NCI-H345 treated with DMSO at 0.1 percent for 48 hours (cell line): ENCODE data around the gene OLFML3.
"Not testable (repeated sequence)": the region's sequence is repeated elsewhere in the genome, so short reads cannot be mapped to it uniquely, and the experiment has no call there.

Experiments used
- DNase-seq: peaks from one replicate; lab custom pipeline; 2025; ENCODE audit not compliant: unreplicated experiment; lab: John Stamatoyannopoulos, UW

Gene OLFML3

DNA sequence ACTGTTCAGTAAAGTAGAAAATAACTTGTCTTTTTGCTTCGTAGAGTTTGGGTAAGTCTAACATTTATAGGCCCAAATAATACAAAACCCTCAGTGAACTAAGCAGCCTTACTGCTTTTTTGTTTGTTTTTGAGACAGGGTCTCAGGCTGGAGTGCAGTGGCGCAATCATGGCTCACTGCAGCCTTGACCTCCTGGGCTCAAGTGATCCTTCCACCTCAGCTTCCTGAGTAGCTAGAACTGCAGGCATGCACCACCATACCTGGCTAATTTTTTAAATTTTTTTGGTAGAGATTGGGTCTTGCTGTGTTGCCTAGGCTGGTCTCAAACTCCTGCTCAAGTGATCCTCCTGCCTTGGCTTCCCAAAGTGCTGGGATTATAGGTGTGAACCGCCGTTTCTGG lies 31.1 kb upstream of the OLFML3 start:
- not testable (repeated sequence) for DNase-seq

DNA sequence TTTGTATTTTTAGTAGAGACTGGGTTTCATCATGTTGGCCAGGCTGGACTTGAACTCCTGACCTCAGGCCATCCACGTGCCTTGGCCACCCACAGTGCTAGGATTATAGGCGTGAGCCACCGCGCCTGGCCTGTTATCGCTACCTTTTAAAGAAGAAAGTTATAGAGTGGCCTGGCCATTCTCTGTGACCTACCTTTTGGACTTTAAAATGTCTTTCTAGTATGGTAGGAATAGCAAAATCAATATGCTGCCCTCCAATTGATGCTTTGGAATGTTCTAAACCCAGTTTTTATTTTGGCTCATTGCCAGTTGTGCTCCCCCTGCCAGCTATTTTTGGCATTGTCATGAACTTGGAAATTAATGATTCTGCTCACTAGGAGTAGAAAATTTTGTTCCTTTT lies 30.3 kb upstream of the OLFML3 start:
- no peak for DNase-seq

DNA sequence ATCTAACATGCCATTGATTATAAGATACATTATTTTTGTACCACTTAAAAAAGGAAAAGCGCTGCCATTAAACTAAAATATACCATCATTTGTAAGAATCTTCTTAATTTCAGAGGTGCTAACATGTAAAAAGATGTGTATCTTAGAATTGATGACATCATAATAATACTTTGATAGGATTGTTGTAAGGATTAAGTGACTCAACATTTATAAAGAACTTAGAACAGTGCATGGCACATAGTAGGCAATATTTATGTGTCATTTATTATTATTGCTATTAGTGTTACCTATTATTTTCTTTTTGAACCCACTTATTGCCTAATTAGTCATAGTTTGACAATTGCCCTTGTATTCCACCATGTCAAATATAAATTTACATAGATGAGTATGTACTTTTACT lies 28.4 kb upstream of the OLFML3 start:
- DNase-seq, result no peak

DNA sequence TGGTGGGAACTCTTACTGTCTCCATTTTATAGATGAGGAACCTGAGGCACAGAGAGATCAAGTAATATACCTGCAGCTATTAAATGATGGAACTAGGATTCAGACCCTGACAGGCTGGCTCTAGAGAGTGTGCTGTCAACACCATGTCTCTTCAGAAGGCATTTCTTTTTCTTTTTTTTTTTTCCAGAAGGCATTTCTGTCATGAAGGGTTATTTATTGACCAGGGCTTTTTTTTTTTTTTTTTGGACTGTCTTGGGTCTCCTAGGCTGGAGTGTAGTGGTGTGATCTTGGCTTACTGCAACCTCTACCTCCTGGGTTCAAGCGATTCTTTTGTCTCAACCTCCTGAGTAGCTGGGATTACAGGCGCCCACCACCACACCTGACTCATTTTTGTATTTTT lies 27.6 kb upstream of the OLFML3 start:
- no peak for DNase-seq

DNA sequence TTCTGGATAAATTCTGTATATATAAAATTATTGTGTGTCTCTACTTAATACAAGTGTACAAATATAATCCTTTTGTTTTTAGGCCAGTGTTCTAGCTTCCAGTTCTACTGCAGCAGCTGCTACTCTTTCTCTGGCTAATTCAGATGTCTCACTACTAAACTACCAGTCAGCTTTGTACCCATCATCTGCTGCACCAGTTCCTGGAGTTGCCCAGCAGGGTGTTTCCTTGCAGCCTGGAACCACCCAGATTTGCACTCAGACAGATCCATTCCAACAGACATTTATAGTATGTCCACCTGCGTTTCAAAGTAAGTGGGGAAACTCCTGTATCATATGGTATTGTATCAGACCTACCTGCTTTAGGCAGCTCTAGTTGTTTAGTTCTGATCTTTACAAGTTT lies 21.3 kb upstream of the OLFML3 start:
- DNase-seq, result no peak

DNA sequence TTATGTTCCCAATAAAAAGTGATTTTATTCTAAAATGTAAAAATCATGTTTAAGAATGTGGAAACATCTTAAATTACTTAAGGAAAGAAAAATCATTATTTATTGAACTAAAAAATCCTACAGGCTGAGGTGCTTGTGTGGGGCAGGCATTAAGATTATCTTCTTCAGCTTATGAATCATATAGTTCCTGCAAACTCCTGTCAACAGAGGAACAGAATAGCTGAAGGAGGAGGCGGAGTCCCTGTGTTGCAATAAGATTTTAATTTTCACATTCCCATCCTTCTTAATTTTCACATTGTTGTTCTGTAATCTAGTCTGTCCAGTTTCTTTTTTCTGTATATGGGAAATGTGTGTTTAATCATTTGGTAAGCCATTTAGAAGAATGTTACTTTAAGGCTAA lies 20.6 kb upstream of the OLFML3 start:
- no peak for DNase-seq

DNA sequence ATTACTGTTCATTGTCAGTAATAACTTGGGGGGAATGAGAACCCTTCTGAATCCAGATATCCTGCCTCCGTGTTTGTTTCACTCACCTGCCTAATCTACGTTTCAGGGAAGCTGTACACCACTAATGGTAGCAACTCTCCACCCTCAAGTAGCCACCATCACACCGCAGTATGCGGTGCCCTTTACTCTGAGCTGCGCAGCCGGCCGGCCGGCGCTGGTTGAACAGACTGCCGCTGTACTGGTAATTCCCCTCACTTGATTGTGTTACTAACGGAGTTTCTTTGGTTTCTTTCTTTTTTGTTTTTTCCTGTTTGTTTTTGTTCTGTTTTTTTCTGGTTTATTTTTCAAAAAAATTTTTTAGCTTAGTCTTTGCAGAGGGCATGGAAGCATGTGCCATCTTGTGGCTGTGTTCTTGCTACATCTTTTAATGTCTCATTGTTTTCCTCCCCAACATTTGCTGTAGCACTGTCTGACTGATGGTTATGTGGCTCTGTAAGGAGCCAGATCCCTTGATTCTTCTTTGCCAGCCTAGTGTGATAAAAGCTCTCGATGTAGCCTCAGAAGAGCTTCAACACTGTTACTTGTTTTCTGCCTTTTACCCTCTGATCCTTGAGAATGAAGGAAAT lies 15.9 kb upstream of the OLFML3 start:
- DNase-seq, result no peak

DNA sequence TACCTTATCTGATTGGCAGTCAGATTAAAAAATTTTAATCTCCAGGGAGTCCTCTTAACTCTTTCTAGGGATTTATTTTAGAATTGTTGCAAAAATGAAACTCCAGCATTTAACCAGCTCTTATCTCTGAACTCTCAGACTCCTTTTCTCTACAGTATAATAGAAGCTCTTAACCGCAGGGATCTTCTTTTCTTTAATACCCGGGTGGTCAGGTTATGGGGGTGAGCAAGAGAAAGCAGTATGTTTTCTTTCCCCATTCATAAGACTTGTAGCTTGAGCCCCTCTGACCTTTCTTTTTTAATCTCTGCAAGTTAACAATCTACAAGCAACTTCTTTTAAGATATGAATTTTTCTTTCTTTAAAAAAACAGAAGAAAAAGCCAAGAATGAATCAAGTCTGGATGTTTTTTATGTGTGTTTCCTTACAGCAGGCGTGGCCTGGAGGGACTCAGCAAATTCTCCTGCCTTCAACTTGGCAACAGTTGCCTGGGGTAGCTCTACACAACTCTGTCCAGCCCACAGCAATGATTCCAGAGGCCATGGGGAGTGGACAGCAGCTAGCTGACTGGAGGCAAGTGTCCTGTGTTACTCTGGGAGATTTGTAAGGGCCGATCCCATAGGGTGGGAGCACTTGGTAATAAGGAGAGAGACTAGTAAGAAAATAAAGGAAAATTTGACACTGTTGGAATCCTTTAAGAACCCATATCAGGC lies 13.4 kb upstream of the OLFML3 start:
- no peak for DNase-seq

DNA sequence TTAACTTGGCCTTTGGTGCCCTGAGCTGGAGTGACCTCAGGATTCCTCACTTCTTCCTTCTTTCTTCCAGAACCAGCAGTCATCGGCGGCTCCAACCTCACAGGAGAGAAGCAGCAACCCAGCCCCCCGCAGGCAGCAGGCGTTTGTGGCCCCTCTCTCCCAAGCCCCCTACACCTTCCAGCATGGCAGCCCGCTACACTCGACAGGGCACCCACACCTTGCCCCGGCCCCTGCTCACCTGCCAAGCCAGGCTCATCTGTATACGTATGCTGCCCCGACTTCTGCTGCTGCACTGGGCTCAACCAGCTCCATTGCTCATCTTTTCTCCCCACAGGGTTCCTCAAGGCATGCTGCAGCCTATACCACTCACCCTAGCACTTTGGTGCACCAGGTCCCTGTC lies 6.3 kb upstream of the OLFML3 start:
- no peak for DNase-seq

DNA sequence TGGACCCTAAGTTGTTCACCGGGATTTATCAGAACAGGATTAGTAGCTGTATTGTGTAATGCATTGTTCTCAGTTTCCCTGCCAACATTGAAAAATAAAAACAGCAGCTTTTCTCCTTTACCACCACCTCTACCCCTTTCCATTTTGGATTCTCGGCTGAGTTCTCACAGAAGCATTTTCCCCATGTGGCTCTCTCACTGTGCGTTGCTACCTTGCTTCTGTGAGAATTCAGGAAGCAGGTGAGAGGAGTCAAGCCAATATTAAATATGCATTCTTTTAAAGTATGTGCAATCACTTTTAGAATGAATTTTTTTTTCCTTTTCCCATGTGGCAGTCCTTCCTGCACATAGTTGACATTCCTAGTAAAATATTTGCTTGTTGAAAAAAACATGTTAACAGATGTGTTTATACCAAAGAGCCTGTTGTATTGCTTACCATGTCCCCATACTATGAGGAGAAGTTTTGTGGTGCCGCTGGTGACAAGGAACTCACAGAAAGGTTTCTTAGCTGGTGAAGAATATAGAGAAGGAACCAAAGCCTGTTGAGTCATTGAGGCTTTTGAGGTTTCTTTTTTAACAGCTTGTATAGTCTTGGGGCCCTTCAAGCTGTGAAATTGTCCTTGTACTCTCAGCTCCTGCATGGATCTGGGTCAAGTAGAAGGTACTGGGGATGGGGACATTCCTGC lies 3.9 kb upstream of the OLFML3 start:
- DNase-seq, result no peak

DNA sequence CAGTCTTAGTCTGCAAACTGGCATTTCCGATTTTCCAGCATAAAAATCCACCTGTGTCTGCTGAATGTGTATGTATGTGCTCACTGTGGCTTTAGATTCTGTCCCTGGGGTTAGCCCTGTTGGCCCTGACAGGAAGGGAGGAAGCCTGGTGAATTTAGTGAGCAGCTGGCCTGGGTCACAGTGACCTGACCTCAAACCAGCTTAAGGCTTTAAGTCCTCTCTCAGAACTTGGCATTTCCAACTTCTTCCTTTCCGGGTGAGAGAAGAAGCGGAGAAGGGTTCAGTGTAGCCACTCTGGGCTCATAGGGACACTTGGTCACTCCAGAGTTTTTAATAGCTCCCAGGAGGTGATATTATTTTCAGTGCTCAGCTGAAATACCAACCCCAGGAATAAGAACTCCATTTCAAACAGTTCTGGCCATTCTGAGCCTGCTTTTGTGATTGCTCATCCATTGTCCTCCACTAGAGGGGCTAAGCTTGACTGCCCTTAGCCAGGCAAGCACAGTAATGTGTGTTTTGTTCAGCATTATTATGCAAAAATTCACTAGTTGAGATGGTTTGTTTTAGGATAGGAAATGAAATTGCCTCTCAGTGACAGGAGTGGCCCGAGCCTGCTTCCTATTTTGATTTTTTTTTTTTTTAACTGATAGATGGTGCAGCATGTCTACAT lies 2.5 kb upstream of the OLFML3 start:
- no peak for DNase-seq

DNA sequence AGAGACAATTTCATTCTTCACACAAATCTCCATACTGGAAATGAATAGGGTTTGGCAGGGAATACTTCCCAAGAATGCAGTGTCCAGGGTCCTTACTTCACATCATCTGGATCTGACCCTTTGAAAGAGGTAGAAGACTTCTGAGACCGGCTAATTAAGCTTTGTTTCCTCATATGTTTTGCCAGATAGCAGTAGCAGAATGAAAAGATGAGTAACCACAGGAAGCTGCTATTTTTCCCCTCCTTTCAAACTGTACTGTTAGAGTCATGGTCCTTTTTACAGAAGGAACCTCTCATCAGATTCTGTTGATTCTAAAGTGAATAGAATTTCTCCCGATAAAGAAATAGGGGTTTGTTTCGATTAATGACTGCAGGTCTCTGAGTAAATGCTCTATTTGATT lies 1.4 kb upstream of the OLFML3 start:
- no peak for DNase-seq

DNA sequence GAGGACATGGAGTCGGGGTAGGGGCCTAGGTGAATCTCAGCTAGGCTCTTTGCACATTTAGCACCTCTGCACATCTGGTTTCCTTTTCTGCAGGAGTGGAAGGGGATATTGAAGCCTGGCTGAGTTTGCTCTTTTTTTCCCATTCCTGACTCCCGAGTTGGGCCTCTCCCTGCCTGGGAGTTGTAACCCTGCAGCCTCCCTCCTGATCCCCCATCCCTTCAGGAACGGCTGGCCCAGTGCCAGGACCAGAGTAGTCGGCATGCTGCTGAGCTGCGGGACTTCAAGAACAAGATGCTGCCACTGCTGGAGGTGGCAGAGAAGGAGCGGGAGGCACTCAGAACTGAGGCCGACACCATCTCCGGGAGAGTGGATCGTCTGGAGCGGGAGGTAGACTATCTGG lies 836 bp downstream of the OLFML3 start:
- DNase-seq, result no peak

DNA sequence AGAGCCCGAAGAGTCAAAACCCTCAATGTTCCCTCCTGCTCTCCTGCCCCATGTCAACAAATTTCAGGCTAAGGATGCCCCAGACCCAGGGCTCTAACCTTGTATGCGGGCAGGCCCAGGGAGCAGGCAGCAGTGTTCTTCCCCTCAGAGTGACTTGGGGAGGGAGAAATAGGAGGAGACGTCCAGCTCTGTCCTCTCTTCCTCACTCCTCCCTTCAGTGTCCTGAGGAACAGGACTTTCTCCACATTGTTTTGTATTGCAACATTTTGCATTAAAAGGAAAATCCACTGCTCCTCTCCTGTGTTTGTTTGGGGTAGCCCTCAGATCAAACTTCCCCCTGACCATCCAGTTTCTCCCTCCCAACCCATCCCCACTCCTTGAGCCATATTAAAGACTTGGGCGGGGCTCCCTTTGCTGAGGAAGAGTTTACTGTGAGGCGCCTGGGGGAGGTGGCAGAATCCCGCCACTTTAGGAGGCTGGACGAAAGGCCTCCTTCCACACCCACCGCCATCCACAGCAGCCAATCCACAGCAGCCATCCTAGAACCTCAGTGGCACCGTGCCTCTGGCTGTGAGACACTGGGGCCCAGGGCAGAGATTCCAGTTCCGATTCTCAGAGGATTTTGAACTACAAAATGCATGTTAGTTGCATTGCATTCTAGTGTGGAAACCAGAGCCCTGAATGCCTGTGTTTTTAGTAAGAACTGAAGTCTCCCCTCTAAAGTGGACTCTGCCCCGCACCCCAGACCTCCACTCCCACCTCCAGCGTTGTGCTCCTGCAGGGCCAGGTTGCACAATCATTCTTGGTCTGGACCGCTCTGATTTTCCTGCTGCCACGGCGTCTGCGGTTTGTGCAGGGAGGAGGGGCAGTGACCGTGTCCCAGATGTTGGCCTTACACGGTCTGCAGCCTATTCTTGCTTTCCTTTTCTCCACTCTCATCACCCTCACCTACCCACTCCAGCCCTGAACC lies 3.0 kb downstream of the OLFML3 start:
- no peak for DNase-seq

DNA sequence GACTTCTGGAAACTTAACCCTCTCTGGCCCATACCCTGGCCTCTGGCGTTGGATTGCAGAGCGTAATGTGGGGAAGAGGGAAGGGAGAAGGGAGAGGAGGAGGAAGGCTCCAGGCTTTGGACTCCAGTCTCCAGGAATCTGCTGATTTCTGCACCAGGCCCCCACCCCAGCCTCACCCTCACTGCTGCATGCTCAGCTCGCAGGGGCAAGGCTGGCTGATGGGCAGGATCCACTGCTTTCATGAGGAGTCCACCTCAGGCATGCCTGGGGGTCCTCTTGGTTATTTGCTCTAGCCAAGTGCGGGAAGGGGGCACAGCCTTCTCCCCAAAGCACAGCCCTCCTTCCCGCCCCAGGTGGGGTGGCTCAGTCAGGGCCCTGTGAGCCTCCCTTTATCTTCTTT lies 3.7 kb downstream of the OLFML3 start:
- DNase-seq, result no peak

DNA sequence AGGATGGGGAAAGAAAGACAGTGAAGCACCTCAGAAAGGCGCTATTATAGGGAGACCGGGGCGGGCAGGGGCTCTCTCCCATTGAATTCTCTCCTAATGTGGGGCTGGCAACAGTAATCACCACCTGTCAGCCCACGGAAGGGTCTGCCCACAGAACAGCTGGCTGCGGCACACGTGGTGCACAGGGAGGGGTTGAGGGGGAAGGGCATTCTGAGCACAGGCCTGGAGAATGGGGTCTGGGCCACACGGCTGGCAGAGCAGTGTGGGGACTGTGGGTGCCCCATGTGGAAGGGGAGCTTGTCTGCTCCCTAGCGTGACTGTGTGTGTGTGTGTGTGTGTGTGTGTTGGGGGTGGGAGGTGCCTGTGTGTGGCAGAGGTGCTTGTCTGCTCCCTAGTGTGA lies 4.1 kb downstream of the OLFML3 start:
- DNase-seq, result no peak

DNA sequence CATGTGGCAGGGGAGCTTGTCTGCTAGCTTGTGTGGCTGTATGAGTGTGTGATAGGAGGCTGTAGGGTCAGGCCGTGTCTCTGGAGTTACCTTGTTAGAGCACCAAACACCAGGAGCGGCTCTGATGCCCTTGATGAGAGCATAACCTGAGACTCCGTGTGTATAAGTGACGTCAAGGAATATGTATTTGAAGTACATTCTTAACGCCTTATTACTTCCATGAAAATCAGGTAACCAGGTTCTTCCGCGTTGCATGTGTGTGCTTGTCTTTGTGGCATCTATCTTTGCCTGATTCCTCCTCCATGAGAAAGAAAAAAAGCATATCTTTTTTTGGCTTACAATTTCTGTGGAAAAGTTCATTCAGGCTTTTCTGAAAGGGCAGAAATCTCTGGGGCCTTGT lies 4.6 kb downstream of the OLFML3 start:
- DNase-seq, result no peak

DNA sequence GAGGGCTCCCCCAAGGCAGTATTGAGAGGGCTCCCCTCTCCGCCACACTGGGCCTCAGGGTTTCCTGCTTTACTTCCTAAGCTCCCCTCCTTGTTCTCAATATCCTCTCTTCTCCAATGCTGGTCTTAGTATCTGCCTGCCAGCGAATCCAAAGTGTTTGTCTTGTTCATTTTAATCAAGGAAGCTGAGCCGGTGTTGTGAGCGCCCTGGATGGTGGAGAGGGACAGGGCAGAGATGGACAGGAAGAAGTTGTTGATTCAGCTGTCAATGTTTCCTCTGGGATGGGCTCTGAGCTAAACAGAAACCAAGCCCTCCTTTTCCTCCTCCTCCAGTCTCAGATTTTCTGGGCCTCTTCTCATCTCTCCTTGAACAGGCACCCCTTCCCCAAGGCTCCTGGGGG lies 5.4 kb downstream of the OLFML3 start:
- no peak for DNase-seq

DNA sequence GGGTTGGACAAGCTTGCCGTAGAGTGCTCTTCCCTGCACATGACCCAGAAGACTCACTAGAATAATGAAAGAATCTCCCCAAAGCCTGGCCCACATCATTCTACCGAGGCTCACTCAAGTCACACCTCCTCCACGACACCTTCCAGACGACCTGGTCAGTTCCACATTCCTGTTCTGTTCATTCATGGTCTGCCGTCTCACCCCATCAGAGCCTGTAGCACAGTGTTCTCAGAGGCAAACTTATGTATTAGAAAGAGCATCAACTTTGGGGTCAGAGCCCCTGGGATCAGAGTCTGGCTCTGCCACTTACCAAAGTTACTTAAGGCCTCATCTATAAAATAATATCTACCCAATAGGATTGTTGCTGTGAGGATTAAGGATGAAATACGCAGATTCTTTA lies 7.5 kb downstream of the OLFML3 start:
- no peak for DNase-seq

DNA sequence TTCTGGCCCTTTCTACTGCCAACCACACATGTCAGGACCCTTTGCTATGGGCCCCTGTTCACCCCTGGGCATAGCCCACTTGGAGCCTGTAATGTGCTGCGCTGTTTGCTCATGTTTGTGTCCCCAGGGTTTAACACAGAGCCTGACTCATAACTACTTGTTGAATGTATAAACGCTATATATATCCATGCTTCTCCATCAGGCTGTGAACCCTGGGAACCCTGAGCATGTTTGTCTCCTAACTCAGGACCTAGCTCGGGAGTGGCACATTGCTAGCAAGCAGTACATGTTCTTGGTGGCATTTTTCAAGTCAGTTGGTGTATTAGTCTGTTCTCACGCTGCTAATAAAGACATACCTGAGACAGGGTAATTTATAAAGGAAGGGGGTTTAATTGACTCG lies 8.0 kb downstream of the OLFML3 start:
- no peak for DNase-seq

DNA sequence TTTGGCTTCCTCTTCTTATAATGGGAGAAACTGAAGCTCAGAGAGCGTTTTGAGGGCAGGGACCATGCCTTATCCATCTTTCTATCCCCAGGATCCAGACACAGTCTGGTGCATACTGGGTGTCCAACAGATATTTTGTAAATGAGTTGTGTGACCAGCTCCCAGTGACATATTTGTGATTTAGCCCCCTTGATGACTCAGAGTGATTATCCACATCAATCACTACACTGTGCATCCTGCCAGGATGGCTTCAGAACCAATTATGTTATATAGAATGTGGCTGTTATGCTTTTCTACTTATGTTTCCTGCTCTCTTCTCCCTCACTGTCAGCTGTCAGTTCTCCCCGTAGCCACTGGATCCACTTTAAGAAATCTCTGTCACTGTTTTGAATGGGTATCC lies 11.3 kb downstream of the OLFML3 start:
- DNase-seq, result no peak
